Fibroblast of skin of scalp (primary cell): ENCODE data around the gene MOK.
"Not testable (repeated sequence)": the region's sequence is repeated elsewhere in the genome, so short reads cannot be mapped to it uniquely, and the experiment has no call there.

ENCODE experiments used
- DNase-seq: peaks from one replicate; pipeline ENCODE4 v3.0.0-alpha.2; 2013

Gene MOK

DNA sequence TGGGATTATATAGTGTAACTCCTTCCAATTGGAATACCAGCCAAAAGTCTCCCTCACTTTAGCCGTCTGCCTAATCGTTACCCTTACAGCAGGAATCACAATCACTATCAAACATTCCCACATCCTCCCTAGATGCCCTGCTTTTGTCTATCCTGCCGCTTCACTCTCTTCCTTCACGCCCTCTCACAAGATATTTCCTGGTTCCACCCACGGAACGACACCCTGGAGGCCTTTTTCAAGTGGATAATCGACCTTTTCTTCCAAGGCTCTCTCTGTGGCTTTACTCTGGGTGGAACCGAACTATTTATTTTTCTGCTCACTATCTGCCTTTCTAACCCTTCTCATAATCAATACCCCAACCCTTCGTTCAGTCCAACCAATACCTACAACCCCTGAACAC, 58.9 kb downstream of the MOK start:
- DNase-seq = no peak

DNA sequence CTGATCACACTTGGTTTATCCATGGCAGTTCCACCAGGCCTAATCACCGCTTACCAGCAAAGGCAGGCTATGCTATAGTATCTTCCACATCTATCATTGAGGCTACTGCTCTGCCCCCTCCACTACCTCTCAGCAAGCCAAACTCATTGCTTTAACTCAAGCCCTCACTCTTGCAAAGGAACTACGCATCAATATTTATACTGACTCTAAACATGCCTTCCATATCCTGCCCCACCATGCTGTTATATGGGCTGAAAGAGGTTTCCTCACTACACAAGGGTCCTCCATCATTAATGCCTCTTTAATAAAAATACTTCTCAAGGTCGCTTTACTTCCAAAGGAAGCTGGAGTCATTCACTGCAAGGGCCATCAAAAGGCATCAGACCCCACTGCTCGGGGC, 61.2 kb downstream of the MOK start:
- not testable (repeated sequence) for DNase-seq

DNA sequence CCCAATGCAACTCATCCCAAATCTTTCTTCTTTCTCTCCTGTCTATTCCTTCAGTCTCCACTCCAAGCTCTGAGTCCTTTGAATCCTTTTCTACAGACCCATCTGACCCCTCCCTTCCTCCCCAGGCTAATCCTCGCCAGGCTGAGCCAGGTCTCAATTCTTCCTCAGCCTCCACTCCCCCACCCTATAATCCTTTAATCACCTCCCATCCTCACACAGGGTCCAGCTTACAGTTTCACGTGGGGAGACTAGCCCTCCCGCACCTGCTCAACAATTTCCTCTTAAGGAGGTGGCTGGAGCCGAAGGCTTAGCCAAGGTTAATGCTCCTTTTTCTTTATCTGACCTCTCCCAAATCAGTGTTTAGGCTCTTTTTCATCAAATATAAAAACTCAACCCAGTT, 63.8 kb downstream of the MOK start:
- no peak for DNase-seq

DNA sequence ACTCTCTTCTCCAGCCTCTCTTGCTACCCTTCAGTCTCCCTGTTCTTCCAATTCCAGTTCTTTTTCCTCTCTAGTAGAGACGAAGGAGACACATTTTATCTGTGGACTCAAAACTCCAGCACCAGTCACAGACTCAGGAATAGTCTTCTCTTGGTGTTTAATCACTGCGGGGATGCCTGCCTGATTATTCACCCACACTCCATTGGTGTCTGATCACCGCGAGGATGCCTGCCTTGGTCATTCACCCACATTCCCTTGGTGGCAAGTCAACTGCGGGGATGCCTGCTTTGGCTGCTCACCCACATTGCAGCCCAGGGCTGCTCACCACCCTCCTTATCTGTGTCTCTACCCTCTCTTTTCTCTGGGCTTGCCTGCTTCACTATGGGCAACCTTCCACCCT, 64.5 kb downstream of the MOK start:
- DNase-seq = peak; percentile 27

DNA sequence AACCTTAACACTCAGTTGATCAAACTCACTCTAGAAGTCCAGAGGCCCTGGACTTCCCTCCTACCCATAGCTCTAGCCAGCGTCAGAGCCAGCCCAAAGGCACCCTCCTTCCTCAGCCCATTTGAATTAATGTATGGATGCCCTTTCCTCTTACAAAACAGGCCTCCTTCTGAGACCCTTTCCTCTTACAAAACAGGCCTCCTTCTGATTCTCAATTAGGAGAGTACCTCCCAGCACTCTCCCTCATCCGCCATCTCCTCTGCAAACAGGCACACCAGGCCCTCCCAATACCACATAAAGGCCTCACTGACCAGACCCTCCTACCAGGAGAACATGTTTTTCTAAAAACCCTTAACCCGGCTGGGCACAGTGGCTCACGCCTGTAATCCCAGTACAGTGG, 65.7 kb downstream of the MOK start:
- no peak for DNase-seq

DNA sequence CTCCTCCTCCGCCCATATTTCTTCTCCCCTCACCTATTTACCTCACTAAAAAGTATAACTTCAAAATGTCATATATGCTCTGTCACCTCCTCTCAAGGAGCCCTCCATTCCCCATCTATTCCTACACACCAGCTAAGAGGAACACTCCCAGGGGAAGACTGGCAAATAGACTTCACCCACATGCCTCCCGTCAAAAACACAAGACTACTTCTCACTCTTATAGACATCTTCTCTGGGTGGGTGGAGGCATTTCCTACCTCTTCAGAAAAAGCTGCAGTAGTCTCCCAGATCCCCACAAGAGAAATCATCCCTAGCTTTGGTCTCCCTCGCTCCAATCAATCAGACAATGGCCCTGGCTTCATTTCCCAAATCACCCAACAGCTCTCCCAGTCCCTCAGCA, 66.2 kb downstream of the MOK start:
- no peak for DNase-seq

DNA sequence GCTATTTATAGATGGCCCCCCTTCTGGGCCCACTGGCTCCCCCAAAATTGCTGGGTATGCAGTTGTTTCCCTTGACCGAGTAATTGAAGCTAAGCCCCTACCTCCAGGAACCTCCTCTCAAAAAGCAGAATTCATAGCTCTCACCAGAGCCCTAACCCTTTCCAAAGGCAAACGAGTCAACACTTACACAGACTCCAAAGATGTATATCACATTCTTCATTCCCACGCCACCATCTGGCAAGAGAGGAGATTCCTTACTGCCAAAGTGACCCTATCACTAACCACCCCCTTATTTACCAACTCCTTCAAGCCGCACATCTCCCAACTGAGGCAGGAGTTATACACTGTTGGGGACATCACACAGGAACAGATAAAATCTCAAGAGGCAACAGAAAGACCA, 66.8 kb downstream of the MOK start:
- no peak for DNase-seq

DNA sequence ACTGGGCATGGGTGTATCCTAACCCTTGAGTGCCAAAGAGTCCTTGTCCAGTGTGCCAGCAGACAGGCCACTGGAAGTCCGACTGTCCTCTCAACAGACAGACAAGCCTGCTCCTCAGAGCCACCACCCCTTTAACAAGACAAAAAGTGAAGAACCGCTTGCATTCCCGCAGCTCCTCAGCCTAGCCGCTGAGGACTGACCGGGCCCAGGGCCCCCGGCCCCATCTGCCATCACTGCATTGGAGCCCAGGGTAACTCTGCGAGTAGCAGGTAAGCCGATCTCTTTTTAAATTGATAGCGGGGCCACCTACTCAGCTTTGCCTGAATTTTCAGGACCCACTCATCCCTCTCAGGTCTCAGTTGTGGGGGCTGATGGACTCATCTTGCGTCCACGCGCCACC, 68.9 kb downstream of the MOK start:
- DNase-seq = no peak

DNA sequence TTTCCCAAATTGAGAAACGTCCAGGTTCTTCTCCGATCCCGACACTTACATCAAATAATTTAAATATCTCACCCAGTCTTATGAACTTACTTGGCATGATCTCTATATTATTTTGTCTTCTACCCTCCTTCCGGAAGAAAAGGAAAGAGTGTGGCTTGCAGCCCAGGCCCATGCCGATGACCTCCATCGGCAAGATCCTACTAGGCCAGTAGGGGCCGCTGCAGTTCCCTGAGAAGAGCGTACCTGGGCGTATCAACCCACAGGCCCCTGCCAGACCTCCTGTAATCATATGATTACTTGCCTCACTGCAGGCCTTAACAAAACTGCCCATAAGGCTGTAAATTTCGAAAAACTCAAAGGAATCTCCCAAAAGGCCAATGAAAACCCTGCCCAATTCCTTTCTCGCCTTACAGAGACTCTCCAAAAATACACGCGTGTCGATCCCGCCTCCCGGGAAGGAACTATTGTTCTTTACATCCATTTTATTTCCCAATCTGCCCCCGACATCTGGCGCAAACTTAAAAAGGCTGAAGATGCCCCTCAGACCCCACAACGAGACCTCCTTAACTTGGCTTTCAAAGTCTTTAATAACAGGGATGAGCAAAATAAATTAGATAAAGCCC, 69.6 kb downstream of the MOK start:
- peak; percentile 69 for DNase-seq

DNA sequence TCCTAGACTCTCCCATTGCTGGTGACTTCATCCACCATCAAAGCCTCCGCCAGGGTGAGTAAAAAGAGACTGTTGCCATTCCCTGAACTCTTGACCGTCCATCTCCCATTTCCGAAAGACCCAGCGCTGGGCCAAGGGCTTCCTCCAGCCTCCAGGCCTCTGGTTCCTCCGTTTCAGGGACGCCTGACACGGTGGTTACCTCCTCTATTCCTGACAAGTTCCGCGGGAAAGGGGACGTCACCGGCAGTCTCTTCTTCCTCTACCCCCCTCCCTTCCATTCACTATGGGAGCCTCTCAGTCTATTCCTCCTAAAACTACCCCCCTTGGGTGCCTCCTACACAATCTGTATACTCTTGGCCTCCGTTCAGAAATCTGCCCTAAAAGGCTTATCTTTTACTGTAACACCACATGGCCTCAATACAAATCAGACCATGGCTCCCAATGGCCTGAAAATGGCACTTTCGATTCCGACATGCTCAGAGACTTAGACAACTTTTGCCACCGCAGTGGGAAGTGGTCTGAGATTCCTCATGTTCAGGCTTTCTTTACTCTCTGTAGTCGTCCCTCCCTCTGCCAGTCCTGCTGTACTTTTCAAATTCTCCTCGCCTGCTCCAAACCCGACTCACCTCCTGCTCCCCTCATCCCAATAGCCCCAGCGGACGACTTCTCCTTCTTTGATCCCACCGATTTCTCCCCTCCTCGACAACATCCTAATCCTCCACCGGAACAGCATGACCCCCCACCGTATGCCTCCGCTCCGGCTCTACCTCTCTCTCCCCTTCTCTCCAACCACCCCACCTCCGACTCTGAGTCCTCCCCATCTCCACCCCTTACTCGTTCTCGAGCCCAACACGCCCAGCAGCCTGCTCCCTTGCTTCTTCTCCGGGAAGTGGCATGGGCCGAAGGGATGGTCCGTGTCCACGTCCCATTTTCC, 70.4 kb downstream of the MOK start:
- no peak for DNase-seq

DNA sequence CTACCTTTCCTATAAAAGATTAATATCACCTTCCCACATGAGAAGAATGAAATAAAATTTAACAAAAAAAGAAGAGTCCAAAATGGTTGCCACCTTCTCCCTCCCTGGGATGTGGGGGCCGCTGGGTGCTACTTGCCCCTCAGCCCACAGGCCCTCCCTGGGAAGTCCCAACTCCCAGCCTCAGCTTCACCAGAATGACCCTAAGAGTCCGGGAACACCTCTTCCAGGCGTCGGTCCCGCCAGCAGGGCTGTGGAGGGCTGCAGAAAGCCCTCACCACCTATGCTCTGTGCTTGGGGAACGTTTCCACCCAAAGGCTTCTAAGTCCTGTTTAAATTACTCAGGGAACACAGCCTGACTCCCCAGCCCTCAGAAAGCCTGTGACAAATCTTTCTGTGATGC, 71.9 kb downstream of the MOK start:
- DNase-seq = no peak

DNA sequence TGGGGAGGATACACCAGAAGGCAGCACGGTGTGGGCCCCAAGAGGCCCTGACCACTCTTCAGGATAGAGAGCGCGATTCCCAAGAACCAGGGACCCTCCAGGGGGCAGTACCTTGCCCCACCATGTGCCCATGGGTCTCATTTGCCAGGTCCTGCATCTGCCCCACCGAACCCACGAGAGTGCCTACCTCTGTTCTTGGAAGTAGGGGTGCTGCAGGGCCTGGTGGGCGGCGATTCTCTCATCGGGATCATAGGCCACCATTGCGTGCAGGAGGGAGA, 72.7 kb downstream of the MOK start:
- no peak for DNase-seq

DNA sequence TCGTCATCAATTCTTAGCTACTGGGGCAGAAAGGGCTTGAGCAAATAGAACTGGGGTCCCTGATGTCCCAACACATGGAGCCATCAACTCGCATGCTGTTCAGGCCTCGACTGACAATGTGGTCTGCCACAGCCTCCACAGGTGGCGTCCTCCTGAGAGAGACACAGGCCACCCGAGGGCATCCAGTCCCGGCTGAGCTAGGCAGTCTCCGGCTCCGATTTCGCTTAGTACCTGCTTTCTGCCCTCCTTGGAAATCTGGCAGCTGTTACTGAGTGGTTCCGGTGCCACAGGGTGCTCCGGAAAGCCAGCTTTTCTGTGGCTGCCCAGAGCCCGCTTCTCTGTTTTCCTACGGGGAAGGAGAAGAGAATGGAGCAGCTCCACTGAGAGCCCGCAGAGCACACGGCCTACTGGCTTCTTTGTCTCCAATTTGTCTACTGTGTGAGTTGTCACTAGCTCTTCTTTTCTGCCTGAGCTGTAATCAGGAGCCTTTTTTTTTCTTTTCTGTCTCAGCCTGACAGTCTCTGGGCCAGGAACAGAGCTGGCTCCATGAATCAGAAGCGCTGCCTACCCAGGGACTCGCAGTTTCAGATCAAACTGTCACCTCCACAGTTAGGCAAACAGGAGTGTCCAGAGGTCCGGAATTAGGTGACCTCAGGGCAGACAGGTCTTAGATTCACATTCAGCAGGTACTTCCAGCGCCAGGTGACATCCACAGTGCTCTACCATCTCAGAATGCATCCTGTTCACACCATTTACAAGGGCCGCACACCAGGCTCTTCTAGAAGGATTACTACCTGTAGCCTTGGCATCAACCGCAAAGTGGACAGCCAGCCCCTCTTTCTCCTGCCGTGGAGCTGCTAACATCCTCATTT, 73.3 kb downstream of the MOK start:
- no peak for DNase-seq

DNA sequence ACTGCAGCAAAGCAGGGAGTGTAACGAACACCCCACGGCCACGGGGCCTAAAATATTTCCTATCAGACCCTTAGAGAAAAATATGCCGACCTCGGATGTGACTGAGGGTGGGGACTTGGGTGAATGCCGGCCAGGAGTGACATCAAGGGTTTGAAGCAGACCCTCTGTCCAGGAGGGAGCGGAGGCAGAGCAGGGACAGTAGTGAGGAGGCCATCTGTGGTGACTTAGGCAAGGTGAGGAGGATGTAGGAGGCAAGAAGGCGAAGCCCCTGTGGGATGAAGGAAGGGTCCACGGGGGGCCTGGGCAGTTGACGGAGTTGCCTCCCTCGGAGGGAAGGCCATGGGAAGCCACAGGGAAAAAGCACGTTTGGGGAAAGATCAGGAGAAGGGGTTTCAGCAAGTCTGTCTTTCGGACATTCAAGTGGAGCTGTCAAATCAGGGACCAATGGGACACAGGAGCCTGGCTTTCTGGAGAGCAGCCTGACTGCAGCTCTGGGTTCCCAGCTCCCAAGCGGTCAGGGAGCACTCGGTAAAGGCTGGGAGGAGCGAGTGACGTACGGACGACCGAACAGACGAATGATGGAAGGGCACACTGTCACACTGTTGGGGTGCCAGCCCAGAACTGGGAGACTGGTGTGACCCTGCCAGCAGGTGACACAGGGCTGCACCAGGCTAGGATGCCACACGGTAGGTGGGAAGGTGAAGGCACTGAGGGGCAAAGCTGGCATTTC, 74.3 kb downstream of the MOK start:
- DNase-seq = no peak

DNA sequence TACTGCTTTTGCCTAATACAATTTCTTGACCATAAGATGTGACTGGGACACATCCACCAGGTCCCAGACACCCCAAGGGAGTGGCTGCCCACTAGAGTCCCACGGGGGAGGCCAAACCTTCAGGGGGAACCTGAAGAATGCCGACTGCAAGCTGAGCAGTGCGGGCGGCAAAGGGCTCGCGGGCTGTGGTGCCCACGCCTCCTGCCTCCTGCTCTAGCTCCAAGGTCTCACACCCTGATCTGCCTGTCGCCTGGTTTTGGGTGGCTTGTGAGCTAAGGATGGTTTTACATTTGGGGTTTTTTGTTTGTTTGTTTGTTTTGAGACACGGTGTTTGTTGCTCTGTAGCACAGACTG, 75.2 kb downstream of the MOK start:
- no peak for DNase-seq

DNA sequence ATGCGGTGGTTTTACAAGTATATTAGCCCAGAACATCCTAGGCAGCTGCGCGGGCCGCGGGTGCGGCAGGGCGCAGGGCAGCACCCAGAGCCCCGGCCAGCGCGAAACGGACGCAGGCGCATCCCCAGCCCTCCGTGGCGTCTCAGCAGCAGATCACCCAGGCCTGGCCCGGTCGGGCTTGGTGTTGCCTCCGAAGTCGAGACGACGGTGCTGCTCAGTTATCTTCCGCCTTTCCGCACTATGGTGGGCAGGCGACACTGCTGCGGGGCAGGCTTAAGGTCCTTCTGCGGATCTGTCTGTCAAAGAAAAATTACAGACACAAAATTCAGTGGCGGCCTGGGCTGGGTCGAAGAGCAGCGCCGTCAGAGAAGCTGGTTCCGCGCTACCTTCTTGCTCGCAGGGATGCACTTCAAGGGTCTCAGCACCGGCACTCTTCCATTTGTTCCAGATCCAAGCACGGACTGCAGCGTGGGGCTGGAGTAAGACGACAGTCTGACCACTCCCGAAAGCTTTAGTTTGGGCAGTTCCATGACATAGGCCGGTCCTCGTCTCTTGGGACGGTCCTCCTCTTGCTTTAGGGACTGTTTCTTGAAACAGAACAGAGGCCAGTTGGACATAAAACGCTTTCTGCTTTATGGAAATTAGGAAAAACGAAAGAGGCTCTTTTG, 75.8 kb downstream of the MOK start:
- no peak for DNase-seq

DNA sequence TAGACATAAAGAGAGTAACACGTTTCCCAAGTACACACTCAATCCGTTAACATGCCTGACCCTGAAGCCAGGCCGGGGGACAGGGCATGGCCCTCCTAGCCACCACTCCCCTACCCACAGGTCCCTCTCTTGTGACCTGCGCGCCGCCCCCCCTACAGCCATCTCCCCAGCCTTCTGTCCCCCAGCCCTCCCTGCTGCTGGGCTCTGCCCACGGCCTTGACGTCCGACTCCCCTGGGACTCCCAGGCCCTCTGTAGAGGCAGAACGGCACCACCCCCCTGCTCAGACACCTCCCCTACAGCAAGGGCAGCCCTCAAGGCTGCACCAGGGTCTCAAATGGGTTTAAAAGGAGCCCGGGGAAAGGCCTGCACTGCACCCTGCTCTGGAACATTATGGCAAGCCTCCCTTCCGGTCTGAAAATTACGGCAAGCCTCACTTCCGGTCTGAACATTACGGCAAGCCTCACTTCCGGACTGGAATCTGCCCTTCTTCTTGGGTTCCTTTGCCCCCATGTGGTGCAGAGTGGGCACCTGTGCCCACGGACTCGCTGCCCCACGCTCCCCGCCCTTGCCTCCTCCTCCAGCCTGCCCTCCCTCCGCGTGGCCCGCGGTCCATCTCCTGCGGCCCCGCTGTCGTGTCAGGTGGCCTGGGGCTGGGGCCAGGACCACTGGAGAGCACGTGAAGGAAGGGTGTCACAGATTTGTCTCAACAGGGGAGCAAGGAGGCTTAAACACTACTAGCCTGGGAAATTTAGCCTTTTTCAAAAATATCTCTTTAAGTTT, 77.6 kb downstream of the MOK start:
- no peak for DNase-seq

DNA sequence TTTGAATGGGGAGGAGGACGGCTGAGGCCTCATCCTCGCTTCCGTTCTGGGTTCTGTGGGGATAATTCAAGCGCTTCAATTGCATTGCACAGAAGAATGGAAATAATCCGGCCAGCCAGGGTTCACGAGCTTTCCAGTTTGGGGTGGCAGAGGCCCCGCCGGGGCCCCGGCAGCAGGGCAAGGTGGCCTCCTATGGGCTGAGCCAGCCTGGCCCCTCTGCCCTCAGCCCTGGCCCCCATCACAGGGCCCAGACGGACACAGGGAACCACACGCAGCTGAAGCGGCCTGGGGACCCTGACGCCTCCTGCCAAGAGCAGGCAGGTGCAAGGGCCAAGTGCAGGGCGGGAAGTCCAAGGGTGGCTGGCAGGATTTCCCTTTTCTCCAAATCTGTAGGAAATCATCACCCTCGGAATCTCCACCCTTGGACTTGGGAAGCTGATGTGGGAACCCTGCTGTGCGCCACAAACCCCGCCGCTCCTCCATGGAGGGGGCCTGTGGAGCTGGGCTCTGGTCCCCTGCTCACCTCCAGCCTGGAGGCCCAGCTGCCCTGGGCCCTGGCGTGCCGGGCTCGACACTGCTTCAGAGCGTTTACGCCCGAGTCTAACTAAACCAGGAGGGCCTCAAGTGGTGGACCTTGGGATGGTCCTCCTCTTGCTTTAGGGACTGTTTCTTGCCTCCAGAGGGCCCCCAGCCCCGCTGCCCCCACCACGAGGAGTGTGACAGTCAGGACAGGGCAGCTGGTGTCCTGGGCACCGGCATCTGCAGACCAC, 78.4 kb downstream of the MOK start:
- DNase-seq = no peak

DNA sequence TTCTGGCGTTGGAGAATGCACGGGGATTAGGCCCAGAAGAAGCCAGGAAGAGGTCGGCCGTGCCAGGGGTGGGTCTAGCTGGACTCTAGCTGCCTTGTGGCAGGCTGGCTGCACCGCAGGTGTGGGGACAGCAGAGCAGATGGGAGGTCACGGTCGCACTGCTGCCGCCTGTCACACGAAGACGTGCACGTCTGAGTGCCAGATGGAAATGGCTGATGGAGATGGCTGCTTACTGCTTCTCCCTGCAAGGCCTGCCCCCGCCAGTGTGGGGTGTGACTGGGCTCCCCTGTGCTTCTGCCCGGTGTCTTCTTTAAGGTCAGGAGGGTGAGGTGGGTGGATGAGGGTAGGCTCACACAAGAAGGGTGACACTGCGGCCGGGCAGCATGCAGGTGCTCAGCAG, 79.0 kb downstream of the MOK start:
- no peak for DNase-seq

DNA sequence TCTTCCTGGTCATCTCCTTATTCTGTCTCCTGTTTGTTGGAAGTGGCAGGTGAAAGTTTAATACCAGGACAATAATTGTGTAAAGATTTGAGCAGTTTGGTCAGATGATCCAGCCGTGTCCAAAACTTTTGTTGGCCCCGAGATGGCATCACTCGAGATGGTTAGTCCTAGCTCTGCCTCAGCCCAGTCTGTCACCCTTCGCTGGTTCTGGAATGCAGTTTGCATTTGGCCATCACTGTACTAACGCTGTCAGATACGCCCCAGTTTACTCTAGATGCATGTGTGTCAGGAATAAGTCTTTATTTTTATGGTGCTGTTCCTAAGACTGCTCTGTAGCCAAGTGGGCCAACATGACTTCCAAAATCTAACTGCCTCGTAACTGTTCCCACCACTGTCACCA, 79.6 kb downstream of the MOK start:
- DNase-seq = no peak

DNA sequence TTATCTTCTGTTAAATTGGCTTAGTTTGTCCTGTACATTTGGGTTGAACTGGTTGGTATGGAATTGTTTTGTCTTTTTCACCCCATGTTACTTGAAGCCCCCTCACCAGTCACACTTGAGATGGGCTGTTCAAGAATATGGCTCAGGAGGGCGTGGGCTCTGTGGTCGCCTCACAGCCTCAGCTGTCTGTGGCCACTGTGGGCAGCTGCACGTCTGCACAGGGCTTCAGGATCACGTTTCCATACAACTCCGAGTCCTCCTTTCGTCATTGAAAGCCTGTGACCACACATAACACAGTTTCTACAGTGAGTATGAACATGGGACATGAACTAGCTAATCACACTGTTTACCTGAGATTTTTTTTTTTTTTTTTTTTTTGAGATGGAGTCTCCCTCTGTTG, 81.3 kb downstream of the MOK start:
- no peak for DNase-seq
